WTC11 (cell line): ENCODE data around the gene ENTR1. TPM values are rescaled to one million over a fixed set of nuclear protein-coding genes. Genes with fewer than 3 reads are reported as not detected.

Experiments used
- ATAC-seq: fragments of 200-7000 bp; cut with Tn5 transposase; 2 replicates; pipeline ENCODE4 v1.10.0; 2021; ENCODE audit warnings: mild to moderate bottlenecking, moderate library complexity
- CTCF ChIA-PET: fragments of 300-600 bp; sonication (Branson Sonifier 250); formaldehyde crosslinking; loops from one replicate; lab custom pipeline; 2021; ENCODE audit warnings: antibody characterized with exemption; lab: Charles Lee
- POLR2A ChIA-PET: fragments of 350-600 bp; sonication (Branson Sonifier 250); formaldehyde crosslinking; loops from one replicate; lab custom pipeline; 2021; ENCODE audit warnings: antibody characterized with exemption; lab: Charles Lee
- DNase-seq: peaks from one replicate; pipeline ENCODE4 v3.0.0; 2021; ENCODE audit warnings: low spot score
- H3K27ac Mint-ChIP-seq: 2 replicates; pipeline ENCODE4 v1.8.0; 2021; ENCODE audit warnings: mixed read lengths
- H3K27me3 Mint-ChIP-seq: 2 replicates; pipeline ENCODE4 v1.8.0; 2021; ENCODE audit warnings: low read depth, mild to moderate bottlenecking, moderate library complexity, mixed read lengths
- H3K36me3 Mint-ChIP-seq: 2 replicates; pipeline ENCODE4 v1.8.0; 2021; ENCODE audit warnings: mixed read lengths
- H3K4me1 Mint-ChIP-seq: 2 replicates; pipeline ENCODE4 v1.8.0; 2022; ENCODE audit warnings: mixed read lengths
- H3K4me3 Mint-ChIP-seq: 2 replicates; pipeline ENCODE4 v1.8.0; 2021; ENCODE audit warnings: mild to moderate bottlenecking, moderate library complexity, mixed read lengths
- H3K9me3 Mint-ChIP-seq: 2 replicates; pipeline ENCODE4 v1.8.0; 2021; ENCODE audit warnings: mixed read lengths
- ARID4B ChIP-seq: sonication (generic); formaldehyde crosslinking; IDR thresholded peaks from 2 replicates; pipeline ENCODE4 v1.8.0; 2023; ENCODE audit warnings: missing genetic modification reagents, mild to moderate bottlenecking, borderline replicate concordance
- ATF1 ChIP-seq: sonication (generic); formaldehyde crosslinking; IDR thresholded peaks from 2 replicates; pipeline ENCODE4 v1.8.1; 2023; ENCODE audit warnings: mild to moderate bottlenecking, moderate library complexity, missing genetic modification reagents
- ATF6 ChIP-seq: sonication (generic); formaldehyde crosslinking; IDR thresholded peaks from 2 replicates; pipeline ENCODE4 v1.8.1; 2023; ENCODE audit warnings: mild to moderate bottlenecking, missing genetic modification reagents
- CBFB ChIP-seq: sonication (generic); formaldehyde crosslinking; IDR thresholded peaks from 2 replicates; pipeline ENCODE4 v1.8.1; 2022; ENCODE audit warnings: mild to moderate bottlenecking, low read depth, missing genetic modification reagents
- E2F5 ChIP-seq: sonication (generic); formaldehyde crosslinking; IDR thresholded peaks from 2 replicates; pipeline ENCODE4 v1.8.1; 2022; ENCODE audit warnings: mild to moderate bottlenecking, moderate library complexity, missing genetic modification reagents
- ELF4 ChIP-seq: sonication (generic); formaldehyde crosslinking; IDR thresholded peaks from 2 replicates; pipeline ENCODE4 v1.8.1; 2022; ENCODE audit warnings: low read depth, mild to moderate bottlenecking, moderate library complexity, missing genetic modification reagents
- EMX1 ChIP-seq: fragments of 250-450 bp; sonication (Bioruptor Pico); IDR thresholded peaks from 2 replicates; pipeline ENCODE4 v1.8.0; 2021; ENCODE audit warnings: mild to moderate bottlenecking
- ERG ChIP-seq: fragments of 250-450 bp; sonication (Bioruptor Pico); IDR thresholded peaks from 2 replicates; pipeline ENCODE4 v1.8.0; 2021; ENCODE audit warnings: mild to moderate bottlenecking
- ESRRA ChIP-seq: sonication (generic); formaldehyde crosslinking; IDR thresholded peaks from 2 replicates; pipeline ENCODE4 v1.8.1; 2022; ENCODE audit warnings: mild to moderate bottlenecking, missing genetic modification reagents, borderline replicate concordance
- ETV6 ChIP-seq: sonication (generic); formaldehyde crosslinking; IDR thresholded peaks from 2 replicates; pipeline ENCODE4 v1.8.1; 2022; ENCODE audit warnings: mild to moderate bottlenecking, missing genetic modification reagents
- FOXK1 ChIP-seq: sonication (generic); formaldehyde crosslinking; IDR thresholded peaks from 2 replicates; pipeline ENCODE4 v1.8.0; 2022; ENCODE audit warnings: mild to moderate bottlenecking, moderate library complexity, missing genetic modification reagents
- GRHL2 ChIP-seq: fragments of 250-450 bp; sonication (Bioruptor Pico); IDR thresholded peaks from 2 replicates; pipeline ENCODE4 v1.8.0; 2022; ENCODE audit warnings: mild to moderate bottlenecking, moderate library complexity; ENCODE audit not compliant: insufficient replicate concordance, severe bottlenecking
- GTF2I ChIP-seq: fragments of 250-450 bp; sonication (Bioruptor Pico); conservative IDR thresholded peaks from 2 replicates; pipeline ENCODE4 v1.4.0; 2021; ENCODE audit warnings: mild to moderate bottlenecking
- IRF1 ChIP-seq: sonication (generic); formaldehyde crosslinking; IDR thresholded peaks from 2 replicates; pipeline ENCODE4 v1.8.0; 2023; ENCODE audit warnings: missing genetic modification reagents
- MAX ChIP-seq: sonication (generic); formaldehyde crosslinking; IDR thresholded peaks from 2 replicates; pipeline ENCODE4 v1.8.0; 2022; ENCODE audit warnings: mild to moderate bottlenecking, missing genetic modification reagents
- MYBL2 ChIP-seq: sonication (generic); formaldehyde crosslinking; IDR thresholded peaks from 2 replicates; pipeline ENCODE4 v1.8.1; 2023; ENCODE audit warnings: mild to moderate bottlenecking, moderate library complexity, missing genetic modification reagents
- NR2C2 ChIP-seq: sonication (generic); formaldehyde crosslinking; IDR thresholded peaks from 2 replicates; pipeline ENCODE4 v1.8.0; 2022; ENCODE audit warnings: mild to moderate bottlenecking, missing genetic modification reagents
- OVOL2 ChIP-seq: fragments of 250-450 bp; sonication (Bioruptor Pico); IDR thresholded peaks from 2 replicates; pipeline ENCODE4 v1.9.0; 2021; ENCODE audit warnings: mild to moderate bottlenecking, borderline replicate concordance
- RELA ChIP-seq: sonication (generic); formaldehyde crosslinking; IDR thresholded peaks from 2 replicates; pipeline ENCODE4 v1.8.1; 2022; ENCODE audit warnings: missing genetic modification reagents, mild to moderate bottlenecking, borderline replicate concordance
- RORB ChIP-seq: fragments of 250-450 bp; sonication (Bioruptor Pico); IDR thresholded peaks from 2 replicates; pipeline ENCODE4 v1.9.0; 2021; ENCODE audit warnings: mild to moderate bottlenecking
- SMAD3 ChIP-seq: sonication (generic); formaldehyde crosslinking; IDR thresholded peaks from 2 replicates; pipeline ENCODE4 v1.8.0; 2022; ENCODE audit warnings: missing genetic modification reagents, mild to moderate bottlenecking, borderline replicate concordance
- SP1 ChIP-seq: sonication (generic); formaldehyde crosslinking; conservative IDR thresholded peaks from 2 replicates; pipeline ENCODE4 v1.8.1; 2022; ENCODE audit warnings: missing genetic modification reagents
- TEAD1 ChIP-seq: sonication (generic); formaldehyde crosslinking; IDR thresholded peaks from 2 replicates; pipeline ENCODE4 v1.8.0; 2022; ENCODE audit warnings: mild to moderate bottlenecking, missing genetic modification reagents
- ZBTB21 ChIP-seq: sonication (generic); formaldehyde crosslinking; IDR thresholded peaks from 2 replicates; pipeline ENCODE4 v1.8.1; 2023; ENCODE audit warnings: mild to moderate bottlenecking, missing genetic modification reagents, borderline replicate concordance
- ZNF416 ChIP-seq: fragments of 250-450 bp; sonication (Bioruptor Pico); IDR thresholded peaks from 2 replicates; pipeline ENCODE4 v1.9.0; 2021; ENCODE audit warnings: mild to moderate bottlenecking, inconsistent platforms
- ZNF425 ChIP-seq: fragments of 250-450 bp; sonication (Bioruptor Pico); conservative IDR thresholded peaks from 2 replicates; pipeline ENCODE4 v1.9.0; 2021; ENCODE audit warnings: mild to moderate bottlenecking
- total RNA-seq: library from RNA; stranded (reverse); gene quantifications from 3 replicates; pipeline ENCODE4 v1.2.3, GENCODE V29; 2021

ENTR1 gene
- total RNA-seq, 1 experiment from 2014 or later: 140 TPM

- peak; percentile 73; the same call in 1 of the 2 replicates for TF ChIP-seq ETV6
- no peak for TF ChIP-seq ZBTB21 (CRISPR knock-in tag)
- TF ChIP-seq MAX (CRISPR knock-in tag): peak; percentile 70
- peak; percentile 86 for TF ChIP-seq FOXK1
- no peak for TF ChIP-seq ZNF416
- TF ChIP-seq ARID4B (CRISPR knock-in tag): peak; percentile 48; the same call in 1 of the 2 replicates
- TF ChIP-seq SMAD3 (CRISPR knock-in tag): peak; percentile 79; the same call in 1 of the 2 replicates
- no peak for TF ChIP-seq ATF1
- TF ChIP-seq TEAD1 (CRISPR knock-in tag): peak; percentile 84
- TF ChIP-seq E2F5 (CRISPR knock-in tag): peak; percentile 21; the same call in 1 of the 2 replicates
- no peak for TF ChIP-seq RELA
- no peak for TF ChIP-seq GTF2I (CRISPR knock-in tag)
- TF ChIP-seq NR2C2 (CRISPR knock-in tag): no peak
- no peak for TF ChIP-seq ATF6 (CRISPR knock-in tag)
- peak; percentile 95 for TF ChIP-seq SP1 (CRISPR knock-in tag)
- no peak for TF ChIP-seq ERG (CRISPR knock-in tag)
- no peak for TF ChIP-seq CBFB (CRISPR knock-in tag)
- no peak for TF ChIP-seq GRHL2
These were observed at the start of gene ENTR1, which contains the start of gene PMPCA (continued) for GRCh38 chr9:136410500-136411287.

GRCh38 chr9:136459425-136459824, 49.0 kb upstream of the ENTR1 start:
- no peak overlapping the region for H3K27ac Mint-ChIP-seq
- ATAC-seq (no peak), DNase-seq (no peak)
- H3K4me3 Mint-ChIP-seq: no peak overlapping the region
- no peaks in the 10 kb centered on the region for H3K27me3 Mint-ChIP-seq
- H3K9me3 Mint-ChIP-seq: no peaks in the 10 kb centered on the region
- ChIA-PET CTCF (no interaction called here), POLR2A (no interaction called here)
- H3K4me1 Mint-ChIP-seq: no peaks in the 10 kb centered on the region
- H3K36me3 Mint-ChIP-seq: peaks cover 77% of the 10 kb centered on the region
- no peak for TF ChIP-seq ZNF425
- TF ChIP-seq OVOL2 (CRISPR knock-in tag): no peak
- TF ChIP-seq IRF1: no peak
- TF ChIP-seq ESRRA (CRISPR knock-in tag): no peak
- no peak for TF ChIP-seq TEAD1 (CRISPR knock-in tag)
- no peak for TF ChIP-seq ELF4
- TF ChIP-seq EMX1: no peak
- TF ChIP-seq MYBL2 (CRISPR knock-in tag): no peak
- TF ChIP-seq RORB: no peak
